NCI-H774 (cell line): ENCODE measurements around the gene PSMB9.

Experiments
- DNase-seq: peaks from one replicate; lab custom pipeline; 2025; lab: John Stamatoyannopoulos, UW

PSMB9 gene

DNA sequence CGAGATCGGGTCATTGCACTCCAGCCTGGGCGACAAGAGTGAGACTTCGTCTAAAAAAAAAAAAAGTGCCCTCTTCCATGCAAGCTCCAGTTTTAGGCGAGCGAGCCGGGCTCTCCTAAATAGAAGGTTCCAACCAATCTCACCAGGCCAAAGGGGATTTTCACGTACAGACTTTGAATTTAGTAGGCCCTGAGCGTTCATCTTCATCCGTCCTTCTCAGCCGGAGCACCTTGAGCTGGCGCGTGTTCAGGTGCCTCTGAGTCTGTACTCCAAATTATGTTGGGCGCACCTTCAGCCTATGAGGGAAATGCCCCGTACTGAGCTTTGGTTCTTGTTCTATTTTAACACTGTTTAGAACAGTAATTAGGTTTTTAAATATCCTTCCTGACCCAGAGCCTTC lies 14.6 kb upstream of the PSMB9 start:
- no peak for DNase-seq

DNA sequence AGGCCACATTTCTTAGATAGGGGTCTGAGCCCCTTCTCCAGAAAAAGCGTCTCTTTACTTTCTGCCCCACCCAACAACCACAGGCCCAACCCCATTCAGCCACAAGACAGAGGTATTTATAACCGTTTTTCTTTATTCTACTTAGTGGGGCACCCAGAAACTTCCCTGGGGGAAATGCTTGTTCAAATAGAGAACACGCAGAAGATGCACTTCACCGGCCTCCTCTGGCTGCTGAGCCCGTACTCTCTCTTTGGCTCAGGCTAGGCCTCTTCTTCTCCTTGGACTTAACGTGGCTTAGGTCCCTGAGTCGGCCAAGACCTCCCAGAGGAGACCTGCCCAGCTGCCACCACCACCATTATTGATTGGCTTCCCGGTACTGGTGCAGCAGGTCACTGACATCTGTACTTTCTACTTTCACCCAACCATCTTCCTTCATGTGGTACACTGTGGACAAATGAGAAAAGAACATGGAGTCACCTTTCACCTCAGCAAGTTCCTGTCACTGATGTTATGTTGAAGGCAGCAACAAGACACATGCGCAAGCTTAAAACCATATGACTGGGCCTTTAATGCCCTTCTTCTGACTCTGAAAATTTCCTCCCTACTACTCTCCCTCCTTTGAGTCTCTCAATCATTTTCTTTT lies 13.3 kb upstream of the PSMB9 start:
- DNase-seq: no peak

DNA sequence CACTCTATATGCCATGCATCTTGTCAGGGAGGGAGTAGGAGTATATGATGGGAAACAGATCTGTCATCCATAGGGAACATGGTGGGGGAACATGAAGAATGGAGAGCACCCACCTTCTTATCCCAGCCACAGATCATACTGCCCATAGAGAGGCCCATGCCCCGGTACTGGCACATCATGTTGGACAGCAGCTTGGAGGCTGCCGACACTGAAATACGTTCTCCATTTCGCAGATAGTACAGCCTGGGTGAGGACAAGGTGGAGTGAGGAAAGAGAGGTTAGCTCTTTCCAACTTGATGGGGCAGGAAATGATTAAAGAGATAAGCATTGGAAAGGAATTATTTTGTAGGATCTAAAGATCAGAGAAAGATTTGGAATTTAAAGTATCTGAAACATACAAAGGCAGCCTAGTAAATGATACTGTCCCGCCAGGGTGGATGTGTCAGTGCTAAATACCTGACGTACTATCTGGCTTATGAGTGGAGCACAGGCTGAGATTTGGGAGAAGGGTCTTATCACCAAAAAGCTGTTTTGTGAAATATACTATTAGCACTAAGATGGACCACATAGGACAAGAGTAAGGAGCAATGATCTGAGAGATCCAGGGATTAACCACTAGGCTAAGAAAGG lies 11.9 kb upstream of the PSMB9 start:
- no peak for DNase-seq

GRCh38 chr6:32842690-32843089 lies 11.3 kb upstream of the PSMB9 start:
- DNase-seq: no peak

- no peak for DNase-seq
Observed at GRCh38 chr6:32843331-32843978, 10.5 kb upstream of the PSMB9 start.

GRCh38 chr6:32843979-32844838 lies 9.8 kb upstream of the PSMB9 start, which contains the start of gene PSMB8:
Gene PSMB8, minus strand, starts transcription at chr6:32844047. Its CDS starts 51 bp downstream, at chr6:32843996.
- peak; percentile 97 for DNase-seq

DNA sequence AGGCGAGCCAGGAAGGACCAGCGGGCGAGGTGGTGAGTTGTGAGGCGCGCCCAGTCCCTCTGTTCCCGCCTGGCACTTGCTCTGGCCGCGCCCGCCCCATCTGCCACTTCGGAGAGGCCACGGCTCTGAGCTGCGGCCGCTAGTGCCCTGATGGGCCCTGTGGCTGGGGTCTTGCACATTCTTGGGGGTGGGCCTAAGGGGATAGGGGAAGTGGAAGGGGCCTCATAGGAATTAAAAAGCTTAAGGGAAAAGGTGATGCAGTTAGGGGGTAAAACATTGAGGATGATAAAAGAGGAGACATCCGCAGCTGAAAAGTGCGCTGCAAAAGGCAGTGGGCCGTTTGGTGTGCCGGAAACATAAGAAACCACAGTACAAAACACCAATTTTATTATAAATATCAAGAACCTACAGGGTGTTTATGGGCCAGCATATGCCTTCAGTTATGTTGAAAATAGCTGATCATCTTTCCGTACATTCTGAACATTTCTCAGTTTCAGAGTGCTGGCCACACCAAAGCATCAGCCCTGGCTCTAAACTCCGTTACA lies 9.1 kb upstream of the PSMB9 start:
- DNase-seq: no peak

DNA sequence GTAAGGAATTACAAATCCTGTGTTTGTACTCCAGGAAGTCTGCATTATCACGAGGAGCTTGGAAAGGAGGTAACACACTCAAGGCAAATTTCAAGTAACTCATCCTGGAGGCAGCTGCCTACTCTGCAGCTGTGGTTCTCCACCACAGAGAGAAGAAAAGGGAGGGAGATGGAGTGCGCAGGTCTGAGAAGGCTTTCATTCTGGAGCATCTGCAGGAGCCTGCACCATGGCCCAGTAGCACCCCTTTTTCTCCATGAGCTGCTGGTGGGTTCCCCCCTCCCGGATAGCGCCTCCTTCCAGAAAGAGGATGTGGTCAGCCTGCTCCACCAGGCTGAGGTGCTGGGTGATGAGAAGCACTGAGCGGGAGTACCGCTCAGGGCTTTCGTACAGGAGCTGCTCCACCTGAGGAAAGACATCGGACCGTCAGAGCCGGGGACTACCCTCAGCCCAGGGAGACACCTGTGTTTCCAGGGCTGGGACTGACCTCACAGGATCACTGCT lies 8.6 kb upstream of the PSMB9 start:
- no peak for DNase-seq

- no peak for DNase-seq
Observed at GRCh38 chr6:32847004-32847403, 7.0 kb upstream of the PSMB9 start.

DNA sequence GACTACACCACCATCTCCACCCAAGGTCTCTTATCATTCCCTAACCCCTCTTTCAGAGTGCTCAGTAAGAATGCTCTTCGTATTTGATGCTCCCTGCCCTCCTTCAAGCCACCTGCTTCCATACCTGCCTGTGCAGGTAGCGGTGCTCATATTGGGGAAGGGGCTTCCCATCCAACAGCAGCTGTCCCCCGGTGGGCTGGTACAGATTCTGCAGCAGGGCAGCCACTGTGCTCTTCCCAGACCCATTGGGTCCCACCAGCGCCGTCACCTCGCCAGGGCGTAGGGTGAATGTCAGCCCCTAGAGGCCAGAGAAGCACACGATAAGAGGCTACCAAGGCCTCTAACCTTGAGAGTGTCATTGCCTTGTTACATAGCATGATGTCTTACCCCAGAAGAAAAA lies 6.2 kb upstream of the PSMB9 start:
- no peak for DNase-seq

DNA sequence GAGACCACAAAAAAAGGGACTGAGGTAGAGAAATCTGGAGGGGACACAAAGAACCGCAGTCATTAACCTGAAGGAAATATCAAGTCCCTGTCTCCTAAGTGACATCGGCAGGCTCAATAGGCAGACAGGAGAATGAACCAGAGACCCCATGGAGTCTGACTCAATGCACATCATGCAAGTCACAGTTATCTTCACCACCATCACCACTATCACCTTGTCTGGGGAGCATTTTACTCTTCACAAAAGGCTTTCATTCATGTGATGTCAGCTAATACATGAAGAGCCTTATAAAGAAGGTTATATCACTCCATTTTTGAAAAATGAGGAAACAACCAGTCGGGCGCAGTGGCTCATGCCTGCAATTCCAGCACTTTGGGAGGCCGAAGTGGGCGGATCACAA lies 4.9 kb upstream of the PSMB9 start:
- DNase-seq: no peak

DNA sequence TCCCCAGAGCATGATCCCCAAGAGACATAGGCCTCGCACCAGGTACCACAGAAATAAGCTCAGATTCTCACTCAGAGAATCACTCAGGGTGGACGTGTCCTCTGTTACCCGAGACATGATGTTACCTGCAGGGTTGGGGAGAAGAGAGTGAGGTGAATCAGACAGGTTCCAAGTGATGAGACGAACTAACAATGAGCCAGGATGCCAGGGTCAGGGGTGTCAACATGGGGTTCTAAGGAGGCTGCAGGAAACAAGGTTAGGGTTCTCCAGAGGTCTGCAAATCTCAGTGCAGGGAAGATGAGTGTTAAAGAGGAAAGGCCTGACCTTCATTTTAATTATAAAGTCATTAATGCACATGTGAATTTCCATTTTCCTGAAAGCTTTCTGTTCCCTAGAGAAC lies 3.0 kb upstream of the PSMB9 start:
- DNase-seq: no peak

GRCh38 chr6:32852018-32852843 lies 1.8 kb upstream of the PSMB9 start:
- no peak for DNase-seq

- DNase-seq: no peak
Observed at GRCh38 chr6:32852844-32853540, 1.0 kb upstream of the PSMB9 start.

DNA sequence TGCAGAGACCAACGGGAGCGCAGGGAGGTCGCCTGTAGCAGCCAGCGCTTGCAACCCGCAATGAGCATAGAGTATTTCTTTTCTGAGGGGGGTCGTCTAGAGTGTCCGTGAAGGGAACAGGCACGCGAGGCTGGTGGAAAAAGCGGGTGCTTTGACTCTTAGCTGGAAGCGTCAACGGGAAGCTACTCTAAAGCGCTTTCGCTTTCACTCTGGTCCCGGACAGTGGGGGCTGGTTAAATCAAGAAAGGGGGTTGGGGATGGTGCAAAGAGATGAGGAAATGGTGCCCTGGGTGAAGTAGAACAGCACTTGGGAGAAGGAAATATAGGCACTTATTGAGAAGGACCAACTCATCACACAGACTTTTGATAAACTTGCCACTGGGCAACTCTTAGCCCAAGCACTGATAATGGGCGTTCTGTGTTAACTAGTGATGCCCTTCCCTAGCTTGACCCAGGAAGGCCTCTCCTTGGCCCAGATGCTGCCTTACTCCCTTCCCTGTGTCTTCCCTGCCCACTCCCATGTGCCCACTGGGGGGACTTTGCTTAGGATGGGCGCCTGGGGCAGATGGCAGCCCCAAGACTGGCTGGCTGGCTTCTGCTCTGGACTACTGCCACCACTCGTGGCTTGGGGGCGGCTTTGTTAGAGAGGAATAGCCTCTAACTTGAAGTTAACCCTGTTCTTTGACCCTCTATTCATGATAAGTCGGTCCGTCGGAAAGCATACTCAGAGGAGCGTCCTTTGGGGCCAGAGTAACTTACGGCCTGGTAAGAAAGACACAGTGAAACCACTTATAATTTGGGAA lies 585 bp downstream of the PSMB9 start:
- DNase-seq: no peak

GRCh38 chr6:32855467-32856174 lies 1.6 kb downstream of the PSMB9 start:
- no peak for DNase-seq

DNA sequence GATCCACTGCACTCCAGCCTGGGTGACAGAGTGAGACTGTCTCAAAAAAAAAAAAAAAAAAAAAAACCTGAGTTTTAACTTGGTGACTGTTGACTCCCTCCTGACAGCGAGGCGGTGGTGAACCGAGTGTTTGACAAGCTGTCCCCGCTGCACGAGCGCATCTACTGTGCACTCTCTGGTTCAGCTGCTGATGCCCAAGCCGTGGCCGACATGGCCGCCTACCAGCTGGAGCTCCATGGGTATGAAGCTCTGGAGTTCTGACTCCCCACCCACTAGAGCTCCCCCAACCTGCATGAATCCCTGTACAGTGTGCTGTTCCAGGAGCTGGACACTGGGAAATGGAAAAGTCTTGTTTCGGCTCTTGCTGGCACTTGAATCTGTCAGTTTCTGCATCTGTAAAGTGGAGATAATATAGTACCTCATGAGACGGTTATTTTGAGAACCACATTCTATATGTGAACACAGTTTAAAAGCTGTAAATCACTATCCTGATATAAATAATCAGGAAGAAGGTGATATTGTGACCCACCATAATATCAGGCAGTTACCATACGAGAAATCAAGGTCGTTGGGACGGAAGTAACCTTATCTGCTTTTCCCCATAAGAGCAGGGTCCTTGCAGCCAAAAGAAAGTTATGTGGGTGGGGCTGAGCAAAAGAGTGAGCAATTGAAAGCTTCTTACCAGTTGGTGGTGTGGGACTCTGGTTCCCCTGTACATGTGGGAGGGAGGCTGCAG lies 3.3 kb downstream of the PSMB9 start:
- DNase-seq: no peak

DNA sequence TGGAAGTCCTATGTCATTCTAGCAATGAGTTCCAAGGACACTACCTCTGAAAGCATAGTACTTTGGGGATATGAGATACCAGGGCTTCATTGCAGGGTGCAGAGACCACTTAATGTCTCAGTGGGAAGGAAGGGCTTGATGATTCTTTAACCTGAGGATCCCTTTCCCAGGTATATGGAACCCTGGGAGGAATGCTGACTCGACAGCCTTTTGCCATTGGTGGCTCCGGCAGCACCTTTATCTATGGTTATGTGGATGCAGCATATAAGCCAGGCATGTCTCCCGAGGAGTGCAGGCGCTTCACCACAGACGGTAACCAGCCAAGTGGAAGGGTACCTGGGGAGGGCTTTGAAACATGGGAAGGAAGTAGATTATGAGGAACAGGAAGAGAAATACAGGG lies 4.2 kb downstream of the PSMB9 start:
- DNase-seq: no peak
